HepG2 (cell line): Measurements from ENCODE around the gene TOR4A. TPM values are rescaled to one million over a fixed set of nuclear protein-coding genes. Genes with fewer than 3 reads are reported as not detected.
A peak's percentile ranks its signal among the peaks of the same experiment; 100 is the strongest.

Source experiments
- DMAP1 ChIP-seq: IDR thresholded peaks from 2 replicates; pipeline ENCODE4 v1.6.1; 2016
- KDM4B ChIP-seq: sonication (generic); formaldehyde crosslinking; IDR thresholded peaks from 2 replicates; pipeline ENCODE4 v1.4.0; 2020; ENCODE audit warnings: missing genetic modification reagents
- MAFF ChIP-seq: IDR thresholded peaks from 2 replicates; pipeline ENCODE4 v1.6.1; 2011; ENCODE audit warnings: low read depth, low read length, improper control_type of control experiment
- PCBP2 ChIP-seq: fragments of 200-400 bp; formaldehyde crosslinking; optimal IDR thresholded peaks from 2 replicates; pipeline ENCODE3; 2018; ENCODE audit warnings: low read length, low read depth; ENCODE audit not compliant: poor library complexity, severe bottlenecking
- POGZ ChIP-seq: sonication (generic); formaldehyde crosslinking; IDR thresholded peaks from 2 replicates; pipeline ENCODE4 v1.4.0; 2020; ENCODE audit warnings: mild to moderate bottlenecking, missing genetic modification reagents
- SOX5 ChIP-seq: IDR thresholded peaks from 2 replicates; pipeline ENCODE4 v1.6.1; 2016; ENCODE audit warnings: borderline replicate concordance
- TEAD2 ChIP-seq: sonication (generic); formaldehyde crosslinking; IDR thresholded peaks from 2 replicates; pipeline ENCODE4 v1.9.0; 2021; ENCODE audit warnings: missing genetic modification reagents
- ZBTB7B ChIP-seq: sonication (generic); formaldehyde crosslinking; IDR thresholded peaks from 2 replicates; pipeline ENCODE4 v1.4.0; 2020; ENCODE audit warnings: missing genetic modification reagents
- ZFP1 ChIP-seq: IDR thresholded peaks from 2 replicates; pipeline ENCODE4 v1.6.1; 2016
- ZMAT3 ChIP-seq: sonication (generic); formaldehyde crosslinking; conservative IDR thresholded peaks from 2 replicates; pipeline ENCODE4 v1.7.0; 2021; ENCODE audit warnings: missing genetic modification reagents
- ZMYM2 ChIP-seq: sonication (generic); formaldehyde crosslinking; IDR thresholded peaks from 2 replicates; pipeline ENCODE4 v1.8.0; 2022; ENCODE audit warnings: mild to moderate bottlenecking, missing genetic modification reagents
- ZNF136 ChIP-seq: sonication (generic); formaldehyde crosslinking; IDR thresholded peaks from 2 replicates; pipeline ENCODE4 v1.8.1; 2022; ENCODE audit warnings: low read depth, mild to moderate bottlenecking, moderate library complexity, missing genetic modification reagents
- ZNF17 ChIP-seq: sonication (generic); formaldehyde crosslinking; IDR thresholded peaks from 2 replicates; pipeline ENCODE4 v1.5.0; 2020; ENCODE audit warnings: mild to moderate bottlenecking, missing genetic modification reagents
- ZNF510 ChIP-seq: sonication (generic); formaldehyde crosslinking; IDR thresholded peaks from 2 replicates; pipeline ENCODE4 v1.4.0; 2020; ENCODE audit warnings: low read depth, mild to moderate bottlenecking, missing genetic modification reagents
- ZNF564 ChIP-seq: sonication (generic); formaldehyde crosslinking; IDR thresholded peaks from 2 replicates; pipeline ENCODE4 v1.8.1; 2023; ENCODE audit warnings: mild to moderate bottlenecking, missing genetic modification reagents
- ZNF605 ChIP-seq: sonication (generic); formaldehyde crosslinking; IDR thresholded peaks from 2 replicates; pipeline ENCODE4 v1.8.0; 2022; ENCODE audit warnings: mild to moderate bottlenecking, missing genetic modification reagents
- ZNF777 ChIP-seq: sonication (generic); formaldehyde crosslinking; IDR thresholded peaks from 2 replicates; pipeline ENCODE4 v1.4.0; 2020; ENCODE audit warnings: missing genetic modification reagents
- ZNF781 ChIP-seq: sonication (generic); formaldehyde crosslinking; IDR thresholded peaks from 2 replicates; pipeline ENCODE4 v1.5.1; 2020; ENCODE audit warnings: borderline replicate concordance, mild to moderate bottlenecking, missing genetic modification reagents; ENCODE audit errors: not compliant biosample characterization
- polyA plus RNA-seq, 8 experiments: library from polyadenylated mRNA; depleted of rRNA in 3 of 8; stranded (reverse) in 7 of 8; unstranded in 1 of 8; fragments of >200 nt; fragmentation: Illumina TruSeq in 4 of 8; extraction: Trizol in 4 of 8; gene quantifications; 2 replicates each; pipeline versions ENCODE4 v1.2.1 to v1.2.3, GENCODE V29; 2011 to 2016; ENCODE audit warnings: low read depth in 4 of 8, missing spikeins in 1 of 8, mixed read lengths in 1 of 8; ENCODE audit not compliant: insufficient read depth in 1 of 8
- total RNA-seq, 5 experiments: library from RNA; depleted of rRNA; stranded (reverse); fragments of >200 nt; fragmentation: Illumina TruSeq; extraction: Trizol; gene quantifications; 2 replicates each; pipeline ENCODE4 v1.2.3, GENCODE V29; 2016; ENCODE audit warnings: low read depth in 1 of 5
- TF ChIP-seq, protein P1 (sequence below): IDR thresholded peaks from 2 replicates; pipeline ENCODE4 v1.6.1; 2016; ENCODE audit warnings: missing biosample characterization, missing genetic modification reagents, low read depth
- TF ChIP-seq, protein P2 (sequence below): sonication (generic); formaldehyde crosslinking; IDR thresholded peaks from 2 replicates; pipeline ENCODE4 v1.5.0; 2020; ENCODE audit warnings: mild to moderate bottlenecking, missing genetic modification reagents, moderate library complexity
- TF ChIP-seq, protein P3 (sequence below): sonication (generic); formaldehyde crosslinking; IDR thresholded peaks from 2 replicates; pipeline ENCODE4 v1.4.0; 2020; ENCODE audit warnings: low read depth, mild to moderate bottlenecking, missing genetic modification reagents
- TF ChIP-seq, protein P4 (sequence below): sonication (generic); formaldehyde crosslinking; IDR thresholded peaks from 2 replicates; pipeline ENCODE4 v1.4.0; 2020; ENCODE audit warnings: missing genetic modification reagents
- TF ChIP-seq, protein P5 (sequence below): IDR thresholded peaks from 2 replicates; pipeline ENCODE4 v1.6.1; 2016; ENCODE audit warnings: missing compliant biosample characterization, missing genetic modification reagents, borderline replicate concordance

TOR4A gene
- total and polyA plus RNA-seq, 2 of the 13 experiments (the other 11 are each of a cell fraction or from before 2014, with no cell fraction given): 11.1 to 14.2 TPM

DNA sequence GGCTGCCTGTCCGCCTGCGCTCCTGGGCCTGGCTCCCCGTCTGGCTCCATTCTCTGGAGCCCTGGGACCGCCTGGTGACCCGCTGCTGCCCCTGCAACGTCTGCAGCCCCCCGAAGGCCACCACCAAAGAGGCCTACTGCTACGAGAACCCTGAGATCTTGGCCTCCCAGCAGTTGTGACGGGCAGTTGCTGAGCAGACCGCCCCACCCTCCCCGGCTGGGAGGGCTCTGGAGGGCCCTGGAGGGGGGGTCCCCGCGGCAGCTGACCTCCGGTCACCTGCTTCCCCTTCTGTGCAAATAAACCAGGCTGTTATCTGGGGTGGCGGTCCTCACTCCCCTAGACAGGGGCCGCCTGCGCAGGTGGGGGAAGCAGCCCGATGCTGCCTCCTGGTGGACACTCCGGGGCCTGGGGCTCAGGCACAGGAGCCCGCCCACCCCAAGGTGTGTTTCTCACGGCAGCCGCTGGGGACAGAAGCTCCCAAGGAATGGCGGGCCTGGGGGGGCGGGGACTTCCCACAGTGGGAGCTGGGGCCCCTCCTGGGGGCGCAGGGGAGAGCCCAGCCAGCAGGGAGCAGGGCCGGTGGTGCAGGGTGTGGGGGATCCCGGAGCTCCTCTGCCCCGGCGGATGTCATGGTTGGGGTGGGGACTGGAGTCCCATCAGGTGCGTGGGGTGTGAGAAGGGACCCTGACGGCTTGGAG, 41.1 kb upstream of the TOR4A start (continued):
- TF ChIP-seq, protein P1, sequence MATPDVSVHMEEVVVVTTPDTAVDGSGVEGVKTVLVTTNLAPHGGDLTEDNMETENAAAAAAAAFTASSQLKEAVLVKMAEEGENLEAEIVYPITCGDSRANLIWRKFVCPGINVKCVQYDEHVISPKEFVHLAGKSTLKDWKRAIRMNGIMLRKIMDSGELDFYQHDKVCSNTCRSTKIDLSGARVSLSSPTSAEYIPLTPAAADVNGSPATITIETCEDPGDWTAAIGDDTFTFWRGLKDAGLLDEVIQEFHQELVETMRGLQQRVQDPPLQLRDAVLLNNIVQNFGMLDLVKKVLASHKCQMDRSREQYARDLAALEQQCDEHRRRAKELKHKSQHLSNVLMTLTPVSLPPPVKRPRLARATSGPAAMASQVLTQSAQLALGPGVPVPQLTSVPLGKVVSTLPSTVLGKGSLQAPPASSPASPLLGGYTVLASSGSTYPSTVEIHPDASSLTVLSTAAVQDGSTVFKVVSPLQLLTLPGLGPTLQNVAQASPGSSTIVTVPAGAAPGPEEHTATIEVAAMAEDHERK (CRISPR knock-in tag): no peak; the same call in 1 of the 2 replicates
- no peak; the same call in 1 of the 2 replicates for TF ChIP-seq ZMAT3 (CRISPR knock-in tag)
- TF ChIP-seq, protein P2, sequence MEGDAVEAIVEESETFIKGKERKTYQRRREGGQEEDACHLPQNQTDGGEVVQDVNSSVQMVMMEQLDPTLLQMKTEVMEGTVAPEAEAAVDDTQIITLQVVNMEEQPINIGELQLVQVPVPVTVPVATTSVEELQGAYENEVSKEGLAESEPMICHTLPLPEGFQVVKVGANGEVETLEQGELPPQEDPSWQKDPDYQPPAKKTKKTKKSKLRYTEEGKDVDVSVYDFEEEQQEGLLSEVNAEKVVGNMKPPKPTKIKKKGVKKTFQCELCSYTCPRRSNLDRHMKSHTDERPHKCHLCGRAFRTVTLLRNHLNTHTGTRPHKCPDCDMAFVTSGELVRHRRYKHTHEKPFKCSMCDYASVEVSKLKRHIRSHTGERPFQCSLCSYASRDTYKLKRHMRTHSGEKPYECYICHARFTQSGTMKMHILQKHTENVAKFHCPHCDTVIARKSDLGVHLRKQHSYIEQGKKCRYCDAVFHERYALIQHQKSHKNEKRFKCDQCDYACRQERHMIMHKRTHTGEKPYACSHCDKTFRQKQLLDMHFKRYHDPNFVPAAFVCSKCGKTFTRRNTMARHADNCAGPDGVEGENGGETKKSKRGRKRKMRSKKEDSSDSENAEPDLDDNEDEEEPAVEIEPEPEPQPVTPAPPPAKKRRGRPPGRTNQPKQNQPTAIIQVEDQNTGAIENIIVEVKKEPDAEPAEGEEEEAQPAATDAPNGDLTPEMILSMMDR: peak; percentile 99
- TF ChIP-seq ZMYM2 (CRISPR knock-in tag): peak; percentile 30; the same call in 1 of the 2 replicates
- TF ChIP-seq ZFP1: no peak
- TF ChIP-seq ZNF605 (CRISPR knock-in tag): peak; percentile 27; the same call in 1 of the 2 replicates
- no peak for TF ChIP-seq POGZ (CRISPR knock-in tag)
- TF ChIP-seq SOX5: peak; percentile 68; the same call in 1 of the 2 replicates
- TF ChIP-seq ZNF510: no peak
- TF ChIP-seq, protein P3, sequence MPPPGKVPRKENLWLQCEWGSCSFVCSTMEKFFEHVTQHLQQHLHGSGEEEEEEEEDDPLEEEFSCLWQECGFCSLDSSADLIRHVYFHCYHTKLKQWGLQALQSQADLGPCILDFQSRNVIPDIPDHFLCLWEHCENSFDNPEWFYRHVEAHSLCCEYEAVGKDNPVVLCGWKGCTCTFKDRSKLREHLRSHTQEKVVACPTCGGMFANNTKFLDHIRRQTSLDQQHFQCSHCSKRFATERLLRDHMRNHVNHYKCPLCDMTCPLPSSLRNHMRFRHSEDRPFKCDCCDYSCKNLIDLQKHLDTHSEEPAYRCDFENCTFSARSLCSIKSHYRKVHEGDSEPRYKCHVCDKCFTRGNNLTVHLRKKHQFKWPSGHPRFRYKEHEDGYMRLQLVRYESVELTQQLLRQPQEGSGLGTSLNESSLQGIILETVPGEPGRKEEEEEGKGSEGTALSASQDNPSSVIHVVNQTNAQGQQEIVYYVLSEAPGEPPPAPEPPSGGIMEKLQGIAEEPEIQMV (CRISPR knock-in tag): 0 out of 2 replicates have a peak, but pooled peaks have one; percentile 40
- TF ChIP-seq DMAP1 (CRISPR knock-in tag): peak; percentile 68
- TF ChIP-seq, protein P4, sequence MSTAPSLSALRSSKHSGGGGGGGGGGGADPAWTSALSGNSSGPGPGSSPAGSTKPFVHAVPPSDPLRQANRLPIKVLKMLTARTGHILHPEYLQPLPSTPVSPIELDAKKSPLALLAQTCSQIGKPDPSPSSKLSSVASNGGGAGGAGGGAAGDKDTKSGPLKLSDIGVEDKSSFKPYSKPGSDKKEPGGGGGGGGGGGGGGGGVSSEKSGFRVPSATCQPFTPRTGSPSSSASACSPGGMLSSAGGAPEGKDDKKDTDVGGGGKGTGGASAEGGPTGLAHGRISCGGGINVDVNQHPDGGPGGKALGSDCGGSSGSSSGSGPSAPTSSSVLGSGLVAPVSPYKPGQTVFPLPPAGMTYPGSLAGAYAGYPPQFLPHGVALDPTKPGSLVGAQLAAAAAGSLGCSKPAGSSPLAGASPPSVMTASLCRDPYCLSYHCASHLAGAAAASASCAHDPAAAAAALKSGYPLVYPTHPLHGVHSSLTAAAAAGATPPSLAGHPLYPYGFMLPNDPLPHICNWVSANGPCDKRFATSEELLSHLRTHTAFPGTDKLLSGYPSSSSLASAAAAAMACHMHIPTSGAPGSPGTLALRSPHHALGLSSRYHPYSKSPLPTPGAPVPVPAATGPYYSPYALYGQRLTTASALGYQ (CRISPR knock-in tag): peak; percentile 88; the same call in 1 of the 2 replicates
- no peak for TF ChIP-seq ZNF17 (CRISPR knock-in tag)
- TF ChIP-seq PCBP2: no peak
- TF ChIP-seq ZNF564: no peak
- no peak for TF ChIP-seq ZNF136 (CRISPR knock-in tag)
- no peak for TF ChIP-seq TEAD2 (CRISPR knock-in tag)
- TF ChIP-seq KDM4B (CRISPR knock-in tag): 0 out of 2 replicates have a peak, but pooled peaks have one; percentile 69
- TF ChIP-seq MAFF: no peak
- TF ChIP-seq, protein P5, sequence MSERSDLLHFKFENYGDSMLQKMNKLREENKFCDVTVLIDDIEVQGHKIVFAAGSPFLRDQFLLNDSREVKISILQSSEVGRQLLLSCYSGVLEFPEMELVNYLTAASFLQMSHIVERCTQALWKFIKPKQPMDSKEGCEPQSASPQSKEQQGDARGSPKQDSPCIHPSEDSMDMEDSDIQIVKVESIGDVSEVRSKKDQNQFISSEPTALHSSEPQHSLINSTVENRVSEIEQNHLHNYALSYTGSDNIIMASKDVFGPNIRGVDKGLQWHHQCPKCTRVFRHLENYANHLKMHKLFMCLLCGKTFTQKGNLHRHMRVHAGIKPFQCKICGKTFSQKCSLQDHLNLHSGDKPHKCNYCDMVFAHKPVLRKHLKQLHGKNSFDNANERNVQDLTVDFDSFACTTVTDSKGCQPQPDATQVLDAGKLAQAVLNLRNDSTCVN (CRISPR knock-in tag): no peak
- TF ChIP-seq ZNF777: peak; percentile 51; the same call in 1 of the 2 replicates
- no peak for TF ChIP-seq ZNF781
- peak; percentile 89 for TF ChIP-seq ZBTB7B (CRISPR knock-in tag)
